Natural killer cell treated with Interleukin-12 subunit alpha and Interleukin-12 subunit beta and Interleukin-15 and Interleukin-18, amount 100 ng/mL, for 72 hours (primary cell): ENCODE data around the gene EID2. TPM values are rescaled to one million over a fixed set of nuclear protein-coding genes. Genes with fewer than 3 reads are reported as not detected.

ENCODE experiments used
- ATAC-seq, 2 donors: fragments of 150-1000 bp; cut with Tn5 transposase in 1 of 2; sonication (Bioruptor Pico), chemical (Tn5 transposase) in 1 of 2; 2 replicates each; pipeline ENCODE4 v1.10.0; 2021
- DNase-seq: peaks from one replicate; pipeline ENCODE4 v3.0.0; 2022; ENCODE audit warnings: low spot score
- H3K27ac Mint-ChIP-seq, 2 donors: 1 replicate in 1 of 2; 2 replicates in 1 of 2; pipeline ENCODE4 v1.8.0; 2022; ENCODE audit warnings: mixed read lengths in 2 of 2, mild to moderate bottlenecking in 1 of 2, moderate library complexity in 1 of 2
- H3K27me3 Mint-ChIP-seq, 2 donors: 1 replicate in 1 of 2; 2 replicates in 1 of 2; pipeline ENCODE4 v1.8.0; 2022; ENCODE audit warnings: mixed read lengths in 2 of 2
- H3K36me3 Mint-ChIP-seq: one replicate; pipeline ENCODE4 v1.8.0; 2022; ENCODE audit warnings: mixed read lengths
- H3K4me1 Mint-ChIP-seq, 2 donors: 1 replicate in 1 of 2; 2 replicates in 1 of 2; pipeline ENCODE4 v1.8.0; 2022; ENCODE audit warnings: low read depth in 2 of 2, mixed read lengths in 2 of 2, mild to moderate bottlenecking in 1 of 2
- H3K4me3 Mint-ChIP-seq: one replicate; pipeline ENCODE4 v1.8.0; 2022; ENCODE audit warnings: mixed read lengths
- H3K9me3 Mint-ChIP-seq: 2 replicates; pipeline ENCODE4 v1.8.0; 2022; ENCODE audit warnings: mixed read lengths
- total RNA-seq, 2 donors: library from RNA; stranded (reverse); gene quantifications; one replicate each; pipeline ENCODE4 v1.2.3, GENCODE V29; 2022

The EID2 gene
- total RNA-seq, 2 donors from 2014 or later, result 10.4 to 11.4 TPM

- DNase-seq (no peak), ATAC-seq (no peak)
- Mint-ChIP-seq H3K27ac (no peak overlapping the region), H3K36me3 (peaks cover 14% of the 10 kb centered on the region), H3K4me1 (peaks cover 0 to 4% of the 10 kb centered on the region in 2 donors), H3K4me3 (no peak overlapping the region), H3K27me3 (no peaks in the 10 kb centered on the region), H3K9me3 (no peaks in the 10 kb centered on the region)
Measured at GRCh38 chr19:39489756-39490155, 50.2 kb downstream of the EID2 start.

Other genes with a start within 250 kb of the EID2 start
- under 1 TPM in 1 of 2 donors, not detected in 1; 0.36 TPM for gene IFNL1, start 243.8 kb downstream of the EID2 start, total RNA-seq
- 1 to 10 TPM; 2.3 to 4.9 TPM for gene LRFN1, start 219.3 kb downstream of the EID2 start, total RNA-seq
- gene GMFG, start 204.1 kb downstream of the EID2 start, total RNA-seq, result 100 to 1,000 TPM; 185 to 242 TPM
- 10 to 100 TPM; 81.4 to 95.5 TPM for gene SAMD4B, start 197.7 kb downstream of the EID2 start, total RNA-seq
- 10 to 100 TPM; 38.1 to 39.2 TPM for gene PAF1, start 149.1 kb downstream of the EID2 start, total RNA-seq
- gene MED29, start 148.8 kb downstream of the EID2 start, total RNA-seq, result 10 to 100 TPM; 22.2 to 35.2 TPM
- 10 to 100 TPM; 11.2 to 27.8 TPM for gene ZFP36, start 133.3 kb downstream of the EID2 start, total RNA-seq
- gene PLEKHG2, start 127.5 kb downstream of the EID2 start, total RNA-seq, result 10 to 100 TPM; 30.8 to 68.1 TPM
- gene RPS16, start 104.2 kb downstream of the EID2 start, total RNA-seq, result 1,000 to 10,000 TPM; 1,544 to 1,854 TPM
- 100 to 1,000 TPM; 164 to 192 TPM for gene SUPT5H, start 94.6 kb downstream of the EID2 start, total RNA-seq
- 100 to 1,000 TPM in 1 of 2 donors, 10 to 100 TPM in 1; 74.0 to 133 TPM for gene TIMM50, start 59.3 kb downstream of the EID2 start, total RNA-seq
- under 1 TPM; 0.21 to 0.92 TPM for gene DLL3, start 41.2 kb downstream of the EID2 start, total RNA-seq
- not detected for gene SELENOV, start 25.0 kb downstream of the EID2 start, total RNA-seq
- 1 to 10 TPM; 1.9 to 5.4 TPM for gene EID2B, start 7.3 kb downstream of the EID2 start, total RNA-seq
- not detected for gene LGALS13, start 62.4 kb upstream of the EID2 start, total RNA-seq
- not detected for gene LGALS16, start 115.8 kb upstream of the EID2 start, total RNA-seq
- not detected for gene LGALS14, start 164.3 kb upstream of the EID2 start, total RNA-seq
- gene CLC, start 197.9 kb upstream of the EID2 start, total RNA-seq, result 10 to 100 TPM in 1 of 2 donors, under 1 TPM in 1; 0.64 to 19.2 TPM
- gene LEUTX, start 238.7 kb upstream of the EID2 start, total RNA-seq, result not detected